H1 (cell line): ENCODE measurements around the gene MCM3. TPM values are rescaled to one million over a fixed set of nuclear protein-coding genes. Genes with fewer than 3 reads are reported as not detected.

Source experiments
- CTCF ChIA-PET: fragments of 300-600 bp; sonication (Branson Sonifier 250); formaldehyde crosslinking; loops from one replicate; lab custom pipeline; 2021; ENCODE audit not compliant: partially characterized antibody; lab: Charles Lee
- POLR2A ChIA-PET: fragments of 300-600 bp; sonication (Branson Sonifier 250); formaldehyde crosslinking; loops from one replicate; lab custom pipeline; 2021; ENCODE audit warnings: inconsistent platforms; ENCODE audit not compliant: partially characterized antibody; lab: Charles Lee
- DNase-seq, 2 experiments: peaks; one replicate each; pipeline versions ENCODE4 v3.0.0 to v3.0.0-alpha.2; 2010 to 2022; ENCODE audit warnings: low spot score in 2 of 2, low read depth in 1 of 2, mixed read lengths in 1 of 2
- FAIRE-seq: peaks from 2 replicates; lab custom pipeline; 2011; peaks lifted over from hg19 to GRCh38; lab: Jason Lieb, UNC
- H2AFZ ChIP-seq: 2 replicates; pipeline ENCODE4 v1.8.1; 2012; ENCODE audit warnings: low read length, inconsistent platforms
- H2AK5ac ChIP-seq: 2 replicates; pipeline ENCODE4 v1.6.1; 2013; ENCODE audit warnings: low read depth, low read length
- H2BK120ac ChIP-seq: replicated peaks from 2 replicates; pipeline ENCODE3; 2013; ENCODE audit warnings: low read depth, low read length, inconsistent platforms
- H2BK12ac ChIP-seq: 2 replicates; pipeline ENCODE4 v1.6.1; 2013; ENCODE audit warnings: low read depth, low read length
- H2BK15ac ChIP-seq: 2 replicates; pipeline ENCODE4 v1.6.1; 2013; ENCODE audit warnings: low read length
- H2BK20ac ChIP-seq: 2 replicates; pipeline ENCODE4 v1.6.1; 2013; ENCODE audit warnings: low read length
- H2BK5ac ChIP-seq: 2 replicates; pipeline ENCODE4 v1.6.1; 2013; ENCODE audit warnings: low read depth, low read length
- H3K14ac ChIP-seq: 2 replicates; pipeline ENCODE4 v1.6.1; 2013; ENCODE audit warnings: inconsistent platforms; ENCODE audit not compliant: insufficient read length
- H3K18ac ChIP-seq: 2 replicates; pipeline ENCODE4 v1.6.1; 2013; ENCODE audit warnings: low read length; ENCODE audit errors: extremely low read depth
- H3K23ac ChIP-seq: 2 replicates; pipeline ENCODE4 v1.6.1; 2013; ENCODE audit warnings: inconsistent platforms; ENCODE audit not compliant: insufficient read length
- H3K23me2 ChIP-seq: 2 replicates; pipeline ENCODE4 v1.6.1; 2013; ENCODE audit warnings: low read depth, low read length
- H3K27ac ChIP-seq: 2 replicates; pipeline ENCODE4 v1.6.1; 2011; ENCODE audit warnings: low read depth, low read length, inconsistent platforms
- H3K27me3 ChIP-seq, 4 experiments: replicated peaks in 1 of 4; 1 replicate in 1 of 4; 2 replicates in 3 of 4; pipeline versions ENCODE4 v1.6.1 to v1.8.1; 2011 to 2013; ENCODE audit warnings: low read length in 3 of 4, mild to moderate bottlenecking in 3 of 4, inconsistent platforms in 2 of 4, mixed read lengths in 2 of 4, moderate library complexity in 1 of 4; ENCODE audit not compliant: control insufficient read depth in 3 of 4, insufficient read depth in 3 of 4; ENCODE audit errors: extremely low read depth in 1 of 4
- H3K36me3 ChIP-seq, 4 experiments: 2 replicates each; pipeline versions ENCODE4 v1.6.1 to v1.8.1; 2011 to 2013; ENCODE audit warnings: mild to moderate bottlenecking in 4 of 4, low read length in 3 of 4, moderate library complexity in 2 of 4, control low read depth in 1 of 4, inconsistent platforms in 1 of 4; ENCODE audit not compliant: insufficient read depth in 4 of 4, control insufficient read depth in 2 of 4
- H3K4ac ChIP-seq: replicated peaks from 2 replicates; pipeline ENCODE3; 2013; ENCODE audit warnings: low read length, low read depth, mixed read lengths, inconsistent platforms; ENCODE audit not compliant: insufficient read length
- H3K4me1 ChIP-seq, 4 experiments: replicated peaks in 1 of 4; 1 replicate in 1 of 4; 2 replicates in 3 of 4; pipeline versions ENCODE4 v1.6.1 to v1.8.1; 2011 to 2013; ENCODE audit warnings: low read length in 3 of 4, inconsistent platforms in 2 of 4, mixed read lengths in 1 of 4; ENCODE audit not compliant: insufficient read depth in 4 of 4, control insufficient read depth in 3 of 4
- H3K4me2 ChIP-seq, 2 experiments: 2 replicates each; pipeline versions ENCODE4 v1.6.1 to v1.8.1; 2011 to 2013; ENCODE audit warnings: low read depth in 2 of 2, low read length in 2 of 2, control low read depth in 1 of 2, inconsistent platforms in 1 of 2, mild to moderate bottlenecking in 1 of 2; ENCODE audit not compliant: insufficient read depth in 1 of 2
- H3K4me3 ChIP-seq, 4 experiments: fragments of 200-600, 300-600 bp in 1 of 4; sonication (generic), shearing (Covaris generic), sonication (Bioruptor Twin) in 1 of 4; 2 replicates each; pipeline versions ENCODE4 v1.5.1 to v1.8.1; 2011 to 2016; ENCODE audit warnings: low read length in 4 of 4, low read depth in 3 of 4, control low read depth in 2 of 4, inconsistent platforms in 2 of 4, mild to moderate bottlenecking in 2 of 4, mixed read lengths in 1 of 4, moderate library complexity in 1 of 4; ENCODE audit not compliant: insufficient read depth in 2 of 4; ENCODE audit errors: extremely low read depth in 1 of 4
- H3K56ac ChIP-seq: replicated peaks from 2 replicates; pipeline ENCODE3; 2013; ENCODE audit warnings: low read depth, mild to moderate bottlenecking, mixed read lengths, low read length, inconsistent platforms; ENCODE audit not compliant: insufficient read length
- H3K79me1 ChIP-seq: 2 replicates; pipeline ENCODE4 v1.6.1; 2013; ENCODE audit warnings: low read depth, low read length, control low read depth
- H3K79me2 ChIP-seq, 2 experiments: 2 replicates each; pipeline versions ENCODE4 v1.6.1 to v1.8.1; 2012 to 2013; ENCODE audit warnings: low read length in 2 of 2, mild to moderate bottlenecking in 2 of 2, inconsistent platforms in 1 of 2; ENCODE audit not compliant: insufficient read depth in 2 of 2, control insufficient read depth in 1 of 2
- H3K9ac ChIP-seq, 4 experiments: replicated peaks in 1 of 4; 1 replicate in 1 of 4; 2 replicates in 3 of 4; pipeline versions ENCODE4 v1.6.1 to v1.8.1; 2011 to 2013; ENCODE audit warnings: low read depth in 3 of 4, low read length in 3 of 4, control low read depth in 2 of 4, mild to moderate bottlenecking in 2 of 4, moderate library complexity in 2 of 4, inconsistent platforms in 1 of 4; ENCODE audit errors: extremely low read depth in 1 of 4
- H3K9me3 ChIP-seq, 2 experiments: 2 replicates each; pipeline versions ENCODE4 v1.6.1 to v1.8.1; 2012 to 2013; ENCODE audit warnings: mild to moderate bottlenecking in 2 of 2, moderate library complexity in 2 of 2, control low read depth in 1 of 2, inconsistent platforms in 1 of 2, low read depth in 1 of 2, low read length in 1 of 2, mixed read lengths in 1 of 2; ENCODE audit not compliant: insufficient read depth in 2 of 2
- H4K20me1 ChIP-seq, 2 experiments: replicated peaks in 1 of 2; 2 replicates each; pipeline versions ENCODE3 to v1.8.1; 2011 to 2013; ENCODE audit warnings: inconsistent platforms in 2 of 2, low read length in 2 of 2, mild to moderate bottlenecking in 1 of 2; ENCODE audit not compliant: insufficient read depth in 2 of 2, control insufficient read depth in 1 of 2
- H4K5ac ChIP-seq: 2 replicates; pipeline ENCODE4 v1.6.1; 2013; ENCODE audit warnings: low read length, low read depth, mixed read lengths, inconsistent platforms; ENCODE audit not compliant: insufficient read length
- H4K8ac ChIP-seq: 2 replicates; pipeline ENCODE4 v1.8.0; 2013; ENCODE audit warnings: mild to moderate bottlenecking, moderate library complexity, low read length, inconsistent platforms; ENCODE audit not compliant: insufficient read depth; ENCODE audit errors: extremely low read depth
- H4K91ac ChIP-seq: replicated peaks from 2 replicates; pipeline ENCODE3; 2013; ENCODE audit warnings: low read length, mixed read lengths, inconsistent platforms; ENCODE audit not compliant: insufficient read length
- BRCA1 ChIP-seq: IDR thresholded peaks from 2 replicates; pipeline ENCODE4 v1.6.1; 2012; ENCODE audit warnings: low read depth, low read length, improper control_type of control experiment
- POLR2A ChIP-seq, 2 experiments: IDR thresholded peaks; 1 replicate in 1 of 2; 2 replicates in 1 of 2; pipeline ENCODE4 v1.6.1; 2011; ENCODE audit warnings: low read depth in 2 of 2, low read length in 2 of 2, mild to moderate bottlenecking in 2 of 2; ENCODE audit errors: control extremely low read depth in 1 of 2
- POLR2AphosphoS5 ChIP-seq: IDR thresholded peaks from 2 replicates; pipeline ENCODE4 v1.6.1; 2011; ENCODE audit warnings: low read depth, low read length
- WGBS, 2 experiments: shearing (Covaris generic) in 1 of 2; methylation state at CpG; one replicate each; pipeline versions ENCODE4 v1.1.6 to v1.1.7; 2013 to 2015; ENCODE audit warnings: low lambda C conversion rate in 2 of 2, mixed read lengths in 2 of 2, inconsistent platforms in 1 of 2, low coverage in 1 of 2, missing lambda C conversion rate in 1 of 2; ENCODE audit not compliant: insufficient replicate concordance in 2 of 2, insufficient coverage in 1 of 2, insufficient read length in 1 of 2; ENCODE audit errors: extremely low coverage in 1 of 2, missing lambda C conversion rate in 1 of 2; 5-methylcytosine and 5-hydroxymethylcytosine counted together
- polyA plus RNA-seq, 7 experiments: library from polyadenylated mRNA; depleted of rRNA in 3 of 7; stranded (reverse) in 5 of 7; unstranded in 2 of 7; fragments of >200 nt in 5 of 7; fragments of 200-250 nt in 2 of 7; gene quantifications; 1 replicate in 5 of 7; 2 replicates in 1 of 7; 4 replicates in 1 of 7; pipeline versions ENCODE4 v1.2.1 to v1.2.3, GENCODE V29; 2011 to 2013; ENCODE audit warnings: missing spikeins in 2 of 7, mixed read lengths in 2 of 7
- total RNA-seq: library from RNA; stranded (reverse); fragmentation: NEBNext Ultra II Directional; extraction: Animal tissue kit (Norgen Biotek cat#: 25700); gene quantifications from 2 replicates; pipeline ENCODE4 v1.2.1, GENCODE V29; 2021

MCM3 gene
- total and polyA plus RNA-seq, 2 of the 8 experiments (the other 6 are each of a cell fraction or from before 2014, with no cell fraction given): 275 to 293 TPM

- H4K20me1 ChIP-seq: peaks cover 0 to 2% of the 10 kb centered on the region in 2 experiments
- H4K8ac ChIP-seq: no peak overlapping the region
- no peak overlapping the region for H2BK20ac ChIP-seq
- H3K14ac ChIP-seq: no peak overlapping the region
- H2AK5ac ChIP-seq: no peak overlapping the region
- no peak overlapping the region for H2BK12ac ChIP-seq
- ChIA-PET CTCF (interaction anchor here (0.6 to 11.0 kb wide), 12 partner anchors 8 to 241 kb away, joined by 3 to 149 read pairs (median 23); partner anchors contain the start of gene MCM3), POLR2A (interaction anchor here (0.9 to 15.5 kb wide), 12 partner anchors 8 to 183 kb away, joined by 3 to 198 read pairs (median 4); partner anchors contain the start of gene MCM3)
- H3K23me2 ChIP-seq: no peaks in the 10 kb centered on the region
- no peak overlapping the region for H4K5ac ChIP-seq
- H4K91ac ChIP-seq: no peak overlapping the region
- no peak overlapping the region for H2AFZ ChIP-seq
- H3K23ac ChIP-seq: no peak overlapping the region
- DNase-seq: no peak
- H3K27ac ChIP-seq: no peak overlapping the region
- H2BK5ac ChIP-seq: no peak overlapping the region; the same call in 1 of the 2 replicates
- H3K4ac ChIP-seq: no peak overlapping the region
- H3K4me2 ChIP-seq: no peak overlapping the region
- no peaks in the 10 kb centered on the region for H3K79me1 ChIP-seq
- H3K4me3 ChIP-seq: no peak overlapping the region
- H3K56ac ChIP-seq: no peak overlapping the region
- no peaks in the 10 kb centered on the region for H3K79me2 ChIP-seq
- H3K9ac ChIP-seq: no peak overlapping the region
- peaks cover 33 to 50% (median 45%) of the 10 kb centered on the region in 4 experiments for H3K36me3 ChIP-seq
- H3K18ac ChIP-seq: no peak overlapping the region
- no peaks in the 10 kb centered on the region; a peak in 1 of 7 replicates for H3K4me1 ChIP-seq
- H3K9me3 ChIP-seq: 0 out of 4 replicates have a peak, but pooled peaks cover 0 to 6% of the 10 kb centered on the region in 2 experiments
- no peaks in the 10 kb centered on the region for H3K27me3 ChIP-seq
- WGBS, 2 experiments: 97% methylated on average over 3 of the region's 3 CpGs; no CpG with 5 or more reads in 1 of the 2 experiments
- FAIRE-seq: no peak
- H2BK120ac ChIP-seq: no peak overlapping the region
- no peak overlapping the region for H2BK15ac ChIP-seq
- TF ChIP-seq POLR2AphosphoS5 (peak; percentile 46; the same call in 1 of the 2 replicates), BRCA1 (no peak), POLR2A (IDR thresholded peaks at IDR 0.05; ENCODE audit: control extremely low read depth in 1 of 2, low read depth in 2 of 2, low read length in 2 of 2) (peak in 1 of 2 experiments; percentile 38; a peak in 2 of 3 replicates)
- TF ChIP-seq, all 59 proteins: peak for 2
Observed at GRCh38 chr6:52260634-52261033, 23.9 kb downstream of the MCM3 start.
